ENCODE data around the gene KIF6. TPM values are rescaled to one million over a fixed set of nuclear protein-coding genes. Genes with fewer than 3 reads are reported as not detected.

KIF6 gene
- polyA plus RNA-seq, 1 donor (not counting 4 experiments of a cell fraction or from before 2014, with no cell fraction given) = 0.14 TPM

DNA sequence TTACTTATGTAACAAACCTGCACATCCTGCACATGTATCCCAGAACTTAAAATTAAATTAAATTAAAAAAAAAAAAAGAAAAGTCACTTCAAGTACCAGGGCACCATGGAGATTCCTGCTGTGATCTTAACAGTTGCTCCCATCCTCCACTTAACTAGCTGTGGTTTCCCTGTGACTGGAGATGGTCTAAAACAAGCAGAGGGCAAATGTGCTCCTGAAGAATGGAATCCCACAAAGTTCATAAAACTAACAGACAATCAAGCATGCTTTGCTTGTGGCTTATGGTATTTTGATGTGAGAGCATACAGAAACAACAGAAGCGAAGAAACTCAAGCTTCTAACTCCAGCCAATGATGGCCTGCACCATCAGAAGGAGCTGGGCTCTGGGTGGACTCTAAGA lies 249.1 kb downstream of the KIF6 start:
- H3K9me1 ChIP-seq (ENCODE audit: control insufficient read depth, extremely low read depth, insufficient read depth, low read length) = no peaks in the 10 kb centered on the region
- H3K79me2 ChIP-seq (ENCODE audit: control insufficient read depth, insufficient read depth, low read length) = no peaks in the 10 kb centered on the region
- H4K20me1 ChIP-seq (ENCODE audit: control insufficient read depth, extremely low read depth, insufficient read depth, low read length) = no peaks in the 10 kb centered on the region
- no peaks in the 10 kb centered on the region for H3K36me3 ChIP-seq (ENCODE audit: control insufficient read depth in 2 of 2, extremely low read depth in 1 of 2, insufficient read depth in 2 of 2, low read length in 2 of 2)
- no peaks in the 10 kb centered on the region for H3K27me3 ChIP-seq (ENCODE audit: control insufficient read depth, extremely low read depth, insufficient read depth, low read length)
- H3K27ac ChIP-seq (ENCODE audit: control insufficient read depth, insufficient read depth, low read length) = no peak overlapping the region
- H3K4me3 ChIP-seq (ENCODE audit: control insufficient read depth in 2 of 3, extremely low read depth in 1 of 3, insufficient read depth in 2 of 3, low read depth in 1 of 3, low read length in 3 of 3) = no peak overlapping the region
- H3K4me1 ChIP-seq (ENCODE audit: control insufficient read depth, extremely low read depth, insufficient read depth, low read length) = no peaks in the 10 kb centered on the region
- H3K9ac ChIP-seq (ENCODE audit: control insufficient read depth, extremely low read depth, insufficient read depth, low read length) = no peak overlapping the region
- DNase-seq (ENCODE audit: low read depth, low spot score) (no peak), FAIRE-seq (no peak)
- dilution Hi-C loops (cut with MboI; ENCODE audit: extremely low pct_ligation_motif_present, low sequenced_read_pairs) = no loop called here
- H3K9me3 ChIP-seq (ENCODE audit: control insufficient read depth, low read depth, low read length) = no peaks in the 10 kb centered on the region
- no peak overlapping the region for H2AFZ ChIP-seq (ENCODE audit: control insufficient read depth, low read length)
- H3K4me2 ChIP-seq (ENCODE audit: control insufficient read depth, extremely low read depth, insufficient read depth, low read depth, low read length) = no peak overlapping the region
- no peak for TF ChIP-seq EZH2 (IDR thresholded peaks at IDR 0.05; ENCODE audit: low read length)
- TF ChIP-seq, protein P1, sequence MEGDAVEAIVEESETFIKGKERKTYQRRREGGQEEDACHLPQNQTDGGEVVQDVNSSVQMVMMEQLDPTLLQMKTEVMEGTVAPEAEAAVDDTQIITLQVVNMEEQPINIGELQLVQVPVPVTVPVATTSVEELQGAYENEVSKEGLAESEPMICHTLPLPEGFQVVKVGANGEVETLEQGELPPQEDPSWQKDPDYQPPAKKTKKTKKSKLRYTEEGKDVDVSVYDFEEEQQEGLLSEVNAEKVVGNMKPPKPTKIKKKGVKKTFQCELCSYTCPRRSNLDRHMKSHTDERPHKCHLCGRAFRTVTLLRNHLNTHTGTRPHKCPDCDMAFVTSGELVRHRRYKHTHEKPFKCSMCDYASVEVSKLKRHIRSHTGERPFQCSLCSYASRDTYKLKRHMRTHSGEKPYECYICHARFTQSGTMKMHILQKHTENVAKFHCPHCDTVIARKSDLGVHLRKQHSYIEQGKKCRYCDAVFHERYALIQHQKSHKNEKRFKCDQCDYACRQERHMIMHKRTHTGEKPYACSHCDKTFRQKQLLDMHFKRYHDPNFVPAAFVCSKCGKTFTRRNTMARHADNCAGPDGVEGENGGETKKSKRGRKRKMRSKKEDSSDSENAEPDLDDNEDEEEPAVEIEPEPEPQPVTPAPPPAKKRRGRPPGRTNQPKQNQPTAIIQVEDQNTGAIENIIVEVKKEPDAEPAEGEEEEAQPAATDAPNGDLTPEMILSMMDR (optimal IDR thresholded peaks at IDR 0.05 in 1 of 3, IDR thresholded peaks at IDR 0.05 in 1 of 3, conservative IDR thresholded peaks at IDR 0.05 in 1 of 3; ENCODE audit: extremely low read depth in 1 of 3, insufficient read depth in 2 of 3, low read length in 3 of 3) = no peak

DNA sequence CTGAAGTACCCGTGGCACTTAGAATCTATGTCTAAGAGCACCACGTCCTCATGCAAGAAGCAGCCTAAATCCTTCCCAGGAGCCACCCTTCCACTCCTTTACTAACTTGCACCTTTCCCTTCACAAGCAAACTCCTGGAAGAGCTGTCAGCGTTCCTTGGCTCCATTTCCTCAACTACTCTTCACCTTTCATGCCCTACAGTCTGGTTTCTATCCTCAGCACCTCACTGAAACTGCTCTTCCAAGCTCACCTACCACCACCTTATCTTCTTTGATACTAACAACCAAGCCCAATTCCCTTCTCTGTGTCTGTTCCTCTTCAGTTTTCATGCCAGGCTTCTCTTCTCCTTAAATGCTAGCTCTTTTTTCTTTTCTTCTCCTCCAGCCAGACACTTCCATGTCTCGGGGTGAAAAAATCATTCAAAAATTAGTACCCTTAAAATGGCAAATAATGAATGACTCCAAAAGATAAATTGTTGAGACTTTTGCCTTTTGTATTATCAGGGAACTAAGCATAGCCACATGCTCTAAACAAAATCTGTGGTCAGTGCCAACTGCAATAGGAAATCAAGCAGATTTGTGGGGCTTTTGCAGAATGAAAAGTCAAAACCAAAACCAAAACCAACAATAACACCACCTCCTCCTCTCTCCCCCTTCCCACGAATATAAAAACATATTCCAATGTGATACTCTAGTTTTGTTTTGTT lies 253.1 kb downstream of the KIF6 start:
- Histone ChIP-seq H3K9ac (ENCODE audit: control insufficient read depth, extremely low read depth, insufficient read depth, low read length) (no peak overlapping the region), H3K9me1 (ENCODE audit: control insufficient read depth, extremely low read depth, insufficient read depth, low read length) (no peaks in the 10 kb centered on the region), H2AFZ (ENCODE audit: control insufficient read depth, low read length) (no peak overlapping the region), H3K27ac (ENCODE audit: control insufficient read depth, insufficient read depth, low read length) (no peak overlapping the region), H3K79me2 (ENCODE audit: control insufficient read depth, insufficient read depth, low read length) (no peaks in the 10 kb centered on the region), H3K4me3 (ENCODE audit: control insufficient read depth in 2 of 3, extremely low read depth in 1 of 3, insufficient read depth in 2 of 3, low read depth in 1 of 3, low read length in 3 of 3) (no peak overlapping the region), H3K4me2 (ENCODE audit: control insufficient read depth, extremely low read depth, insufficient read depth, low read depth, low read length) (no peak overlapping the region), H4K20me1 (ENCODE audit: control insufficient read depth, extremely low read depth, insufficient read depth, low read length) (no peaks in the 10 kb centered on the region), H3K4me1 (ENCODE audit: control insufficient read depth, extremely low read depth, insufficient read depth, low read length) (no peaks in the 10 kb centered on the region), H3K9me3 (ENCODE audit: control insufficient read depth, low read depth, low read length) (no peaks in the 10 kb centered on the region), H3K27me3 (ENCODE audit: control insufficient read depth, extremely low read depth, insufficient read depth, low read length) (no peaks in the 10 kb centered on the region), H3K36me3 (ENCODE audit: control insufficient read depth in 2 of 2, extremely low read depth in 1 of 2, insufficient read depth in 2 of 2, low read length in 2 of 2) (no peaks in the 10 kb centered on the region)
- FAIRE-seq (no peak), DNase-seq (ENCODE audit: low read depth, low spot score) (no peak)
- no peak for TF ChIP-seq EZH2 (IDR thresholded peaks at IDR 0.05; ENCODE audit: low read length)
- TF ChIP-seq, protein P1 (optimal IDR thresholded peaks at IDR 0.05 in 1 of 3, IDR thresholded peaks at IDR 0.05 in 1 of 3, conservative IDR thresholded peaks at IDR 0.05 in 1 of 3; ENCODE audit: extremely low read depth in 1 of 3, insufficient read depth in 2 of 3, low read length in 3 of 3) = no peak
- dilution Hi-C loops (cut with MboI; ENCODE audit: extremely low pct_ligation_motif_present, low sequenced_read_pairs) = no loop called here
